A549 (cell line): ENCODE data around the gene TMEM59. TPM values are rescaled to one million over a fixed set of nuclear protein-coding genes. Genes with fewer than 3 reads are reported as not detected.

ENCODE experiments used
- ATAC-seq, 2 experiments: fragments of 200-7000 bp in 1 of 2; fragments of >200 bp in 1 of 2; cut with Nextera tagmentation in 1 of 2; cut with Tn5 transposase in 1 of 2; 3 replicates each; pipeline versions ENCODE4 v1.8.0 to v1.9.1; 2018 to 2020; ENCODE audit warnings: mild to moderate bottlenecking in 1 of 2, moderate library complexity in 1 of 2
- CTCF ChIA-PET: fragments of 300-600 bp; sonication (Branson Sonifier 250); formaldehyde crosslinking; extraction: SDS; loops from one replicate; lab custom pipeline; 2021; ENCODE audit warnings: antibody characterized with exemption, inconsistent platforms; lab: Yijun Ruan, JAX
- POLR2A ChIA-PET: fragments of 350-600 bp; formaldehyde crosslinking; extraction: SDS; loops from one replicate; lab custom pipeline; 2021; ENCODE audit warnings: antibody characterized with exemption, inconsistent platforms; lab: Yijun Ruan, JAX
- DNase-seq, 2 experiments: peaks; one replicate each; pipeline versions ENCODE4 v3.0.0 to v3.0.0-alpha.2; 2011 to 2016; ENCODE audit warnings: low read depth in 1 of 2, low spot score in 1 of 2
- FAIRE-seq: peaks from 2 replicates; lab custom pipeline; 2011; peaks lifted over from hg19 to GRCh38; lab: Jason Lieb, UNC
- H3K27ac ChIP-seq, 2 experiments: fragments of >200 bp; sonication (Bioruptor Twin); formaldehyde crosslinking; 3 replicates each; pipeline ENCODE4 v1.5.1; 2016 to 2017
- H3K4me1 ChIP-seq: fragments of >200 bp; sonication (Bioruptor Twin); formaldehyde crosslinking; 3 replicates; pipeline ENCODE4 v1.6.1; 2016
- H3K4me2 ChIP-seq: fragments of >200 bp; sonication (Bioruptor Twin); formaldehyde crosslinking; 3 replicates; pipeline ENCODE4 v1.6.1; 2016
- H3K4me3 ChIP-seq: fragments of >200 bp; sonication (Bioruptor Twin); formaldehyde crosslinking; 3 replicates; pipeline ENCODE4 v1.5.1; 2016
- H3K9me3 ChIP-seq: fragments of >200 bp; sonication (Bioruptor Twin); formaldehyde crosslinking; 3 replicates; pipeline ENCODE4 v1.6.1; 2016
- BHLHE40 ChIP-seq: IDR thresholded peaks from 2 replicates; pipeline ENCODE4 v1.6.1; 2012; ENCODE audit warnings: low read depth, low read length, inconsistent platforms
- CBX8 ChIP-seq: fragments of 200-600 bp; sonication (generic); IDR thresholded peaks from 2 replicates; pipeline ENCODE4 v1.6.1; 2016
- CEBPB ChIP-seq, 2 experiments: fragments of >200 bp in 1 of 2; sonication (Bioruptor Twin) in 1 of 2; formaldehyde crosslinking in 1 of 2; IDR thresholded peaks; 2 replicates each; pipeline ENCODE4 v1.6.1; 2012 to 2016
- CHD2 ChIP-seq: fragments of 150-350 bp; IDR thresholded peaks from 2 replicates; pipeline ENCODE4 v1.6.1; 2014; ENCODE audit warnings: low read length; ENCODE audit not compliant: partially characterized antibody
- EHF ChIP-seq: fragments of 250-450 bp; sonication (Bioruptor Pico); IDR thresholded peaks from 2 replicates; pipeline ENCODE4 v1.5.0; 2020; ENCODE audit warnings: mild to moderate bottlenecking
- EHMT2 ChIP-seq: fragments of 200-600 bp; sonication (generic); IDR thresholded peaks from 2 replicates; pipeline ENCODE4 v1.6.1; 2016; ENCODE audit warnings: antibody characterized with exemption, low read depth, mild to moderate bottlenecking, moderate library complexity
- EP300 ChIP-seq, 2 experiments: fragments of >200 bp; sonication (Bioruptor Twin); formaldehyde crosslinking; IDR thresholded peaks; 2 replicates in 1 of 2; 3 replicates in 1 of 2; pipeline ENCODE4 v1.6.1; 2016 to 2017
- ESRRA ChIP-seq: fragments of 150-350 bp; IDR thresholded peaks from 2 replicates; pipeline ENCODE4 v1.6.1; 2014; ENCODE audit warnings: mild to moderate bottlenecking, low read length, borderline replicate concordance
- FOSB ChIP-seq: fragments of 250-450 bp; sonication (Bioruptor Pico); IDR thresholded peaks from 2 replicates; pipeline ENCODE4 v1.5.0; 2020; ENCODE audit warnings: mild to moderate bottlenecking, moderate library complexity
- FOSL2 ChIP-seq, 2 experiments: fragments of 450-650 bp in 1 of 2; fragments of >200 bp in 1 of 2; sonication (Bioruptor Twin) in 1 of 2; formaldehyde crosslinking; IDR thresholded peaks; 2 replicates each; pipeline versions ENCODE4 v1.5.0 to v1.6.1; 2016 to 2020; ENCODE audit warnings: mild to moderate bottlenecking in 1 of 2, moderate library complexity in 1 of 2
- FOXS1 ChIP-seq: fragments of 250-450 bp; sonication (Bioruptor Pico); IDR thresholded peaks from 2 replicates; pipeline ENCODE4 v1.5.0; 2020; ENCODE audit warnings: mild to moderate bottlenecking, moderate library complexity
- HDAC2 ChIP-seq: fragments of 200-600 bp; sonication (generic); IDR thresholded peaks from 2 replicates; pipeline ENCODE4 v1.6.1; 2016
- HEYL ChIP-seq: fragments of 250-450 bp; sonication (Bioruptor Pico); IDR thresholded peaks from 2 replicates; pipeline ENCODE4 v1.8.0; 2021; ENCODE audit warnings: mild to moderate bottlenecking, moderate library complexity
- HOXA7 ChIP-seq: fragments of 250-450 bp; sonication (Bioruptor Pico); IDR thresholded peaks from 2 replicates; pipeline ENCODE4 v1.5.0; 2020; ENCODE audit warnings: mild to moderate bottlenecking, moderate library complexity
- HOXB5 ChIP-seq: fragments of 250-450 bp; sonication (Bioruptor Pico); IDR thresholded peaks from 2 replicates; pipeline ENCODE4 v1.5.0; 2020; ENCODE audit warnings: mild to moderate bottlenecking, moderate library complexity
- JUNB ChIP-seq: fragments of >200 bp; sonication (Bioruptor Twin); formaldehyde crosslinking; IDR thresholded peaks from 2 replicates; pipeline ENCODE4 v1.6.1; 2016
- NFE2L2 ChIP-seq: fragments of 150-350 bp; conservative IDR thresholded peaks from 2 replicates; pipeline ENCODE4 v1.6.1; 2014; ENCODE audit warnings: low read length
- NR3C1 ChIP-seq: fragments of >200 bp; sonication (Bioruptor Twin); formaldehyde crosslinking; IDR thresholded peaks from 3 replicates; pipeline ENCODE4 v1.6.1; 2017
- POLR2A ChIP-seq: IDR thresholded peaks from 2 replicates; pipeline ENCODE4 v1.6.1; 2012; ENCODE audit warnings: mild to moderate bottlenecking, low read length
- POLR2AphosphoS2 ChIP-seq: conservative IDR thresholded peaks from 2 replicates; pipeline ENCODE4 v1.6.1; 2012; ENCODE audit warnings: low read length, improper control_type of control experiment, inconsistent platforms
- SREBF2 ChIP-seq: fragments of 450-650 bp; IDR thresholded peaks from 2 replicates; pipeline ENCODE4 v1.6.1; 2014; ENCODE audit warnings: mild to moderate bottlenecking, moderate library complexity
- TFCP2L1 ChIP-seq: fragments of 250-450 bp; sonication (Bioruptor Pico); IDR thresholded peaks from 2 replicates; pipeline ENCODE4 v1.5.0; 2021; ENCODE audit warnings: mild to moderate bottlenecking
- ZFP36 ChIP-seq: fragments of 450-650 bp; IDR thresholded peaks from 2 replicates; pipeline ENCODE4 v1.6.1; 2014; ENCODE audit warnings: borderline replicate concordance; ENCODE audit not compliant: partially characterized antibody
- ZNF302 ChIP-seq: fragments of 250-450 bp; sonication (Bioruptor Pico); IDR thresholded peaks from 2 replicates; pipeline ENCODE4 v1.9.0; 2021; ENCODE audit warnings: inconsistent platforms, mild to moderate bottlenecking, moderate library complexity
- WGBS: methylation state at CpG from one replicate; pipeline ENCODE4 v1.1.6; 2017; ENCODE audit errors: missing lambda C conversion rate; 5-methylcytosine and 5-hydroxymethylcytosine counted together
- polyA plus RNA-seq, 4 experiments: library from polyadenylated mRNA; depleted of rRNA in 3 of 4; stranded (reverse); fragments of >200 nt; fragmentation: RNase III in 1 of 4; extraction: RNeasy Plus Mini Kit Qiagen cat#74134 plus additional on column Dnase treatment in 1 of 4; gene quantifications; 2 replicates in 3 of 4; 3 replicates in 1 of 4; pipeline ENCODE4 v1.2.3, GENCODE V29; 2011 to 2017
- TF ChIP-seq, protein P1 (sequence below): fragments of >200 bp; sonication (Bioruptor Twin); formaldehyde crosslinking; IDR thresholded peaks from 3 replicates; pipeline ENCODE4 v1.6.1; 2016
- TF ChIP-seq, protein P2 (sequence below): fragments of >200 bp; sonication (Bioruptor Twin); formaldehyde crosslinking; IDR thresholded peaks from 2 replicates; pipeline ENCODE4 v1.6.1; 2016
- TF ChIP-seq, protein P3 (sequence below): fragments of 450-650 bp; IDR thresholded peaks from 2 replicates; pipeline ENCODE4 v1.6.1; 2014; ENCODE audit warnings: antibody characterized with exemption
- TF ChIP-seq, protein P4 (sequence below): fragments of 250-450 bp; sonication (Bioruptor Pico); IDR thresholded peaks from 2 replicates; pipeline ENCODE4 v1.5.0; 2021; ENCODE audit warnings: mild to moderate bottlenecking, moderate library complexity, borderline replicate concordance
- TF ChIP-seq, protein P5 (sequence below): IDR thresholded peaks from 2 replicates; pipeline ENCODE4 v1.6.1; 2012; ENCODE audit warnings: low read depth, borderline replicate concordance
- TF ChIP-seq, protein P6 (sequence below): IDR thresholded peaks from 2 replicates; pipeline ENCODE4 v1.6.1; 2012

The TMEM59 gene
- polyA plus RNA-seq, 2 of the 4 experiments (the other 2 are of a cell fraction): 114 to 225 TPM

DNA sequence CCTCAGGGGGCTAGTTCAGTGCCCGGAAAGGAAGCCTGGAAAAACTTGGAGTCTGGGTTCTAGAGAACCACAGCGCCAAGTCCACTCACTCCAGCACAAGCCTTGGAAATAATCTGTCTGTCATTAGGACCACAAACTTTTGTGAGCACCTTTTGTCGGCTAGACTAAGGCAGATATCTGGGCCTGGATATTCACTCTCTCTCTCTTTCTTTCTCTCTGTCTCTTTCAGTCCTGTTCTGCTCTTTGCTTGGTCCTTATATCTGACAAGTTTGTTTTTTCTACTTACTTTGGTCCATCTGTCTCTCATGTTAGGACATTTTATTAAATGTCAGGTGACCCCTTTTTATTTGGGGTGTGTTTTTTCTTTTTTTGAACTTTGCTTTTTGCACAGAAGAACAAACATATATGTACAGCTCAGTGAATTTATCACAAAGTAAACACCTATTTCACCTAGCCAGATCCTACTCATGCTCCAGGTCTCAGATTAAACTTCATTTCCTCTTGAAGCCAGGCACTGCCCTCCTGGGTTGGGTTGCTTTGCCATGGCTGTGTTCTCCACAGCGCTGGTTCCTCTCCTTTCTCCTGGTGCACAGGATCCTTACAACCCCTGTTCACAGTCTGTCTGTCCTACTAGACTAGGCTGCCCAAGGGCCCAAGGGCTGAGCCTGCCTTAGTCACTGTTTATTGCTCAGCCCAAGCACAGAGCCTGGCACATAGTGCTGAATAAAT, 41.2 kb upstream of the TMEM59 start (continued):
- TF ChIP-seq, protein P1, sequence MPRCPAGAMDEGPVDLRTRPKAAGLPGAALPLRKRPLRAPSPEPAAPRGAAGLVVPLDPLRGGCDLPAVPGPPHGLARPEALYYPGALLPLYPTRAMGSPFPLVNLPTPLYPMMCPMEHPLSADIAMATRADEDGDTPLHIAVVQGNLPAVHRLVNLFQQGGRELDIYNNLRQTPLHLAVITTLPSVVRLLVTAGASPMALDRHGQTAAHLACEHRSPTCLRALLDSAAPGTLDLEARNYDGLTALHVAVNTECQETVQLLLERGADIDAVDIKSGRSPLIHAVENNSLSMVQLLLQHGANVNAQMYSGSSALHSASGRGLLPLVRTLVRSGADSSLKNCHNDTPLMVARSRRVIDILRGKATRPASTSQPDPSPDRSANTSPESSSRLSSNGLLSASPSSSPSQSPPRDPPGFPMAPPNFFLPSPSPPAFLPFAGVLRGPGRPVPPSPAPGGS: no peak

DNA sequence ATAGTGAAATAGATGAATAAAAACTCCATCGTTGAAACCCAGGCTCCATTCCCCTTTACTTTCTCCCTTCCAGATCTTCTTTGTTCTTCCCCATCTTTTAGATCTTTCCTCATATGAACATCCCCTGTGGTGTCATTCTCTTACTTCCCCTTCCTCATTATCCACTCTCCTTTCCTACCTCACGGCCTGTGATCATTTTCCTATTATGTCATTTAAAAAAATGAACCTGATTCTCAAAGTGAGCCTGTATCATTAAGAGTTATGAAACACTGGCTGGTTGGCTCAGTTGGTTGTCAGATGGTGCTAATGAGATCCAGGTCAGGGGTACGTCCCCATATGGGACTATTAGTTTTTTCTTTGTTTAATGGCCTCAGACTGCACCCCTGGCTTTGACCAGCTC, 38.7 kb upstream of the TMEM59 start:
- TF ChIP-seq CHD2: no peak
- no peak for TF ChIP-seq CBX8
- TF ChIP-seq BHLHE40: no peak
- no peak for TF ChIP-seq JUNB
- TF ChIP-seq, protein P2, sequence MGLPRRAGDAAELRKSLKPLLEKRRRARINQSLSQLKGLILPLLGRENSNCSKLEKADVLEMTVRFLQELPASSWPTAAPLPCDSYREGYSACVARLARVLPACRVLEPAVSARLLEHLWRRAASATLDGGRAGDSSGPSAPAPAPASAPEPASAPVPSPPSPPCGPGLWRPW: no peak
- TF ChIP-seq, protein P3, sequence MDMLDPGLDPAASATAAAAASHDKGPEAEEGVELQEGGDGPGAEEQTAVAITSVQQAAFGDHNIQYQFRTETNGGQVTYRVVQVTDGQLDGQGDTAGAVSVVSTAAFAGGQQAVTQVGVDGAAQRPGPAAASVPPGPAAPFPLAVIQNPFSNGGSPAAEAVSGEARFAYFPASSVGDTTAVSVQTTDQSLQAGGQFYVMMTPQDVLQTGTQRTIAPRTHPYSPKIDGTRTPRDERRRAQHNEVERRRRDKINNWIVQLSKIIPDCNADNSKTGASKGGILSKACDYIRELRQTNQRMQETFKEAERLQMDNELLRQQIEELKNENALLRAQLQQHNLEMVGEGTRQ: no peak
- no peak for TF ChIP-seq TFCP2L1 (CRISPR knock-in tag)
- no peak for TF ChIP-seq FOSL2 (IDR thresholded peaks at IDR 0.05)
- no peak for TF ChIP-seq FOSL2 (CRISPR knock-in tag; IDR thresholded peaks at IDR 0.05)
- TF ChIP-seq POLR2A: no peak
- no peak for TF ChIP-seq EHF (CRISPR knock-in tag)
- TF ChIP-seq, protein P4, sequence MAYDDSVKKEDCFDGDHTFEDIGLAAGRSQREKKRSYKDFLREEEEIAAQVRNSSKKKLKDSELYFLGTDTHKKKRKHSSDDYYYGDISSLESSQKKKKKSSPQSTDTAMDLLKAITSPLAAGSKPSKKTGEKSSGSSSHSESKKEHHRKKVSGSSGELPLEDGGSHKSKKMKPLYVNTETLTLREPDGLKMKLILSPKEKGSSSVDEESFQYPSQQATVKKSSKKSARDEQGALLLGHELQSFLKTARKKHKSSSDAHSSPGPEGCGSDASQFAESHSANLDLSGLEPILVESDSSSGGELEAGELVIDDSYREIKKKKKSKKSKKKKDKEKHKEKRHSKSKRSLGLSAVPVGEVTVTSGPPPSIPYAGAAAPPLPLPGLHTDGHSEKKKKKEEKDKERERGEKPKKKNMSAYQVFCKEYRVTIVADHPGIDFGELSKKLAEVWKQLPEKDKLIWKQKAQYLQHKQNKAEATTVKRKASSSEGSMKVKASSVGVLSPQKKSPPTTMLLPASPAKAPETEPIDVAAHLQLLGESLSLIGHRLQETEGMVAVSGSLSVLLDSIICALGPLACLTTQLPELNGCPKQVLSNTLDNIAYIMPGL (CRISPR knock-in tag): no peak
- TF ChIP-seq FOSB (CRISPR knock-in tag): no peak
- TF ChIP-seq, protein P5, sequence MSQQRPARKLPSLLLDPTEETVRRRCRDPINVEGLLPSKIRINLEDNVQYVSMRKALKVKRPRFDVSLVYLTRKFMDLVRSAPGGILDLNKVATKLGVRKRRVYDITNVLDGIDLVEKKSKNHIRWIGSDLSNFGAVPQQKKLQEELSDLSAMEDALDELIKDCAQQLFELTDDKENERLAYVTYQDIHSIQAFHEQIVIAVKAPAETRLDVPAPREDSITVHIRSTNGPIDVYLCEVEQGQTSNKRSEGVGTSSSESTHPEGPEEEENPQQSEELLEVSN: no peak
- no peak for TF ChIP-seq FOXS1 (CRISPR knock-in tag)
- no peak for TF ChIP-seq HOXB5 (CRISPR knock-in tag)
- no peak for TF ChIP-seq EHMT2
- TF ChIP-seq ZNF302: no peak
- Histone ChIP-seq H3K4me3 (no peak overlapping the region), H3K9me3 (no peaks in the 10 kb centered on the region), H3K27ac (no peak overlapping the region), H3K4me2 (no peak overlapping the region), H3K4me1 (0 out of 3 replicates have a peak, but pooled peaks cover 3% of the 10 kb centered on the region)
- 82% methylated on average over 3 of the region's 3 CpGs for WGBS
- ATAC-seq (no peak), FAIRE-seq (no peak), DNase-seq (no peak)
- CTCF ChIA-PET: no interaction called here
- POLR2A ChIA-PET: no interaction called here

DNA sequence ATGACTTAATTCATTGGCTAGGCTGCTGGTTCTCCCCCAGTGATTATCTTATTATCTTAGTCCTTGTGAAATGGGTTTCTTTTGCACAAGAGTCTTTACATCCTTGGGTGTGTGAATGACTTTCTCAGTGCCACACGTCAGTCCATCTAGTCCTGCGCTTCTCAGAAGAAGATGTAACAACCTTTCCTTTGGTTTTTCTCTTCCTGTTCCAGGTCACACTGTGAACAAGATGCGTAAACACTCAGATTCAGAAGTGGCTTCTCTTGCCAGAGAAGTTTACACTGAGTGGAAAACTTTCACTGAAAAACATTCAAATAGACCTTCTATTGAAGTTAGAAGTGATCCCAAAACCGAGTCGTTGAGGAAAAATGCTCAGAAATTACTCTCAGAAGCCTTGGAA, 35.4 kb upstream of the TMEM59 start:
- no peaks in the 10 kb centered on the region for H3K9me3 ChIP-seq
- H3K27ac ChIP-seq: no peak overlapping the region
- POLR2A ChIA-PET: no interaction called here
- CTCF ChIA-PET: no interaction called here
- H3K4me2 ChIP-seq: no peak overlapping the region
- H3K4me3 ChIP-seq: no peak overlapping the region
- TF ChIP-seq NFE2L2 (no peak), ZFP36 (no peak), NR3C1 (no peak), FOSL2 (IDR thresholded peaks at IDR 0.05) (no peak), FOSL2 (CRISPR knock-in tag; IDR thresholded peaks at IDR 0.05) (no peak), POLR2AphosphoS2 (no peak), JUNB (no peak), HDAC2 (no peak), ESRRA (no peak), EP300 (IDR thresholded peaks at IDR 0.05) (no peak), CEBPB (IDR thresholded peaks at IDR 0.05) (no peak), HEYL (CRISPR knock-in tag) (no peak), HOXA7 (CRISPR knock-in tag) (no peak), SREBF2 (no peak)
- TF ChIP-seq, protein P6, sequence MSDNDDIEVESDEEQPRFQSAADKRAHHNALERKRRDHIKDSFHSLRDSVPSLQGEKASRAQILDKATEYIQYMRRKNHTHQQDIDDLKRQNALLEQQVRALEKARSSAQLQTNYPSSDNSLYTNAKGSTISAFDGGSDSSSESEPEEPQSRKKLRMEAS: no peak
- 85% methylated on average over 5 of the region's 5 CpGs for WGBS
- no peak for ATAC-seq
- no peak for FAIRE-seq
- no peaks in the 10 kb centered on the region for H3K4me1 ChIP-seq
- DNase-seq: no peak
